HepG2 (cell line): ENCODE results near the gene C1QL2. TPM values are rescaled to one million over a fixed set of nuclear protein-coding genes. Genes with fewer than 3 reads are reported as not detected.

Experiments
- ATAC-seq: fragments of 200-7000 bp; cut with Tn5 transposase; 3 replicates; pipeline ENCODE4 v1.9.1; 2020; ENCODE audit warnings: mild to moderate bottlenecking, moderate library complexity
- BruUV-seq: library from RNA; stranded (reverse); fragments of 400-500 nt; replicated peaks from 2 replicates; lab custom pipeline; 2021; lab: Mats Ljungman, UMichigan
- CTCF ChIA-PET: fragments of 300-600 bp; formaldehyde crosslinking; extraction: SDS; loops from one replicate; lab custom pipeline; 2021; ENCODE audit warnings: low total read pairs, inconsistent platforms, low intra/inter-chr PET ratio; lab: Yijun Ruan, JAX
- POLR2A ChIA-PET: fragments of 350-600 bp; sonication (Branson Sonifier 250); formaldehyde crosslinking; loops from one replicate; lab custom pipeline; 2020; ENCODE audit warnings: antibody characterized with exemption, inconsistent platforms; lab: Yijun Ruan, JAX
- DNase-seq: peaks from one replicate; pipeline ENCODE4 v3.0.0-alpha.2; 2015; ENCODE audit warnings: low spot score
- FAIRE-seq: peaks from 3 replicates; lab custom pipeline; 2011; peaks lifted over from hg19 to GRCh38; lab: Jason Lieb, UNC
- H2AFZ ChIP-seq: one replicate; pipeline ENCODE4 v1.6.1; 2011; ENCODE audit warnings: low read length, inconsistent platforms
- H3K27ac ChIP-seq: fragments of 300-600 bp; 3 replicates; pipeline ENCODE4 v1.8.0; 2011; ENCODE audit warnings: mixed run types, mild to moderate bottlenecking, mixed read lengths, low read length, inconsistent platforms; ENCODE audit not compliant: insufficient read depth; ENCODE audit errors: extremely low read length
- H3K27me3 ChIP-seq, 2 experiments: fragments of 200-600 bp in 1 of 2; 2 replicates in 1 of 2; 3 replicates in 1 of 2; pipeline versions ENCODE4 v1.6.0 to v1.8.0; 2011; ENCODE audit warnings: low read length in 2 of 2, mild to moderate bottlenecking in 2 of 2, moderate library complexity in 2 of 2, inconsistent platforms in 1 of 2; ENCODE audit not compliant: insufficient read depth in 2 of 2, control insufficient read depth in 1 of 2
- H3K36me3 ChIP-seq, 2 experiments: fragments of 200-600 bp in 1 of 2; replicated peaks in 1 of 2; 2 replicates in 1 of 2; 3 replicates in 1 of 2; pipeline versions ENCODE4 v1.5.1 to v1.8.0; 2011; ENCODE audit warnings: low read length in 2 of 2, inconsistent platforms in 1 of 2; ENCODE audit not compliant: insufficient read depth in 2 of 2, control insufficient read depth in 1 of 2
- H3K4me1 ChIP-seq: 2 replicates; pipeline ENCODE4 v1.5.1; 2012; ENCODE audit warnings: low read length, inconsistent platforms; ENCODE audit not compliant: insufficient read depth
- H3K4me2 ChIP-seq: 2 replicates; pipeline ENCODE4 v1.6.0; 2011; ENCODE audit warnings: low read depth, low read length, inconsistent platforms
- H3K4me3 ChIP-seq, 3 experiments: fragments of 200-600 bp in 1 of 3; sonication (generic), shearing (Covaris generic) in 1 of 3; replicated peaks in 1 of 3; 2 replicates each; pipeline ENCODE4 v1.5.1; 2011 to 2016; ENCODE audit warnings: low read length in 3 of 3, inconsistent platforms in 2 of 3, low read depth in 2 of 3, mild to moderate bottlenecking in 2 of 3, control low read depth in 1 of 3, mixed read lengths in 1 of 3; ENCODE audit not compliant: insufficient read depth in 1 of 3
- H3K79me2 ChIP-seq: one replicate; pipeline ENCODE4 v1.6.1; 2011; ENCODE audit warnings: low read length, inconsistent platforms; ENCODE audit not compliant: insufficient read depth
- H3K9ac ChIP-seq: 2 replicates; pipeline ENCODE4 v1.6.0; 2011; ENCODE audit warnings: mild to moderate bottlenecking, low read depth, low read length, inconsistent platforms; ENCODE audit not compliant: insufficient read depth
- H3K9me3 ChIP-seq: 2 replicates; pipeline ENCODE4 v1.5.1; 2012; ENCODE audit warnings: mild to moderate bottlenecking, low read length
- H4K20me1 ChIP-seq: 2 replicates; pipeline ENCODE4 v1.6.0; 2011; ENCODE audit warnings: inconsistent platforms, mild to moderate bottlenecking, low read length, moderate library complexity; ENCODE audit not compliant: insufficient read depth
- ISX ChIP-seq: sonication (generic); formaldehyde crosslinking; conservative IDR thresholded peaks from 2 replicates; pipeline ENCODE4 v1.5.0; 2020; ENCODE audit warnings: missing genetic modification reagents
- JDP2 ChIP-seq: sonication (generic); formaldehyde crosslinking; IDR thresholded peaks from 2 replicates; pipeline ENCODE4 v1.8.1; 2022; ENCODE audit warnings: missing genetic modification reagents, borderline replicate concordance
- KDM3A ChIP-seq: IDR thresholded peaks from 2 replicates; pipeline ENCODE4 v1.6.1; 2018; ENCODE audit warnings: low read depth, missing compliant biosample characterization
- KDM6A ChIP-seq: IDR thresholded peaks from 2 replicates; pipeline ENCODE4 v1.6.1; 2016; ENCODE audit warnings: low read depth
- RORA ChIP-seq: sonication (generic); formaldehyde crosslinking; IDR thresholded peaks from 2 replicates; pipeline ENCODE4 v1.5.0; 2020; ENCODE audit warnings: mild to moderate bottlenecking, missing genetic modification reagents, moderate library complexity
- SNRNP70 ChIP-seq: fragments of 200-400 bp; formaldehyde crosslinking; IDR thresholded peaks from 2 replicates; pipeline ENCODE4 v1.6.1; 2017; ENCODE audit warnings: mild to moderate bottlenecking, low read depth, low read length, moderate library complexity
- TOE1 ChIP-seq: sonication (generic); formaldehyde crosslinking; IDR thresholded peaks from 2 replicates; pipeline ENCODE4 v1.4.0; 2020; ENCODE audit warnings: mild to moderate bottlenecking, missing genetic modification reagents
- ZNF234 ChIP-seq: sonication (generic); formaldehyde crosslinking; conservative IDR thresholded peaks from 2 replicates; pipeline ENCODE4 v1.5.1; 2020; ENCODE audit warnings: mild to moderate bottlenecking, missing genetic modification reagents
- ZNF33B ChIP-seq: sonication (generic); formaldehyde crosslinking; IDR thresholded peaks from 2 replicates; pipeline ENCODE4 v1.5.1; 2020; ENCODE audit warnings: mild to moderate bottlenecking, missing genetic modification reagents
- ZNF503 ChIP-seq: sonication (generic); formaldehyde crosslinking; IDR thresholded peaks from 2 replicates; pipeline ENCODE4 v1.4.0; 2020; ENCODE audit warnings: missing genetic modification reagents
- ZNF558 ChIP-seq: sonication (generic); formaldehyde crosslinking; IDR thresholded peaks from 2 replicates; pipeline ENCODE4 v1.9.0; 2022; ENCODE audit warnings: mild to moderate bottlenecking, missing genetic modification reagents, borderline replicate concordance
- ZNF616 ChIP-seq: sonication (generic); formaldehyde crosslinking; IDR thresholded peaks from 2 replicates; pipeline ENCODE4 v1.5.0; 2020; ENCODE audit warnings: low read depth, mild to moderate bottlenecking, missing genetic modification reagents
- ZNF75D ChIP-seq: sonication (generic); formaldehyde crosslinking; IDR thresholded peaks from 2 replicates; pipeline ENCODE4 v1.8.1; 2023; ENCODE audit warnings: missing genetic modification reagents, mild to moderate bottlenecking, borderline replicate concordance
- WGBS: methylation state at CpG from one replicate; pipeline ENCODE4 v1.1.6; 2017; ENCODE audit warnings: low lambda C conversion rate; 5-methylcytosine and 5-hydroxymethylcytosine counted together
- in situ Hi-C: cut with HindIII; loops from 2 replicates; pipeline ENCODE4 v1.10.0; 2017; ENCODE audit warnings: low pct_unique_long_range_greater_than_20kb; ENCODE audit not compliant: extremely low pct_ligation_motif_present
- intact Hi-C: fragments of 100-400 bp; cut with micrococcal nuclease; formaldehyde crosslinking; loops from one replicate; pipeline ENCODE4 v1.10.0; 2022; ENCODE audit not compliant: unreplicated experiment
- polyA plus RNA-seq, 8 experiments: library from polyadenylated mRNA; depleted of rRNA in 3 of 8; stranded (reverse) in 7 of 8; unstranded in 1 of 8; fragments of >200 nt; fragmentation: Illumina TruSeq in 4 of 8; extraction: Trizol in 4 of 8; gene quantifications; 2 replicates each; pipeline versions ENCODE4 v1.2.1 to v1.2.3, GENCODE V29; 2011 to 2016; ENCODE audit warnings: low read depth in 4 of 8, missing spikeins in 1 of 8, mixed read lengths in 1 of 8; ENCODE audit not compliant: insufficient read depth in 1 of 8
- total RNA-seq, 5 experiments: library from RNA; depleted of rRNA; stranded (reverse); fragments of >200 nt; fragmentation: Illumina TruSeq; extraction: Trizol; gene quantifications; 2 replicates each; pipeline ENCODE4 v1.2.3, GENCODE V29; 2016; ENCODE audit warnings: low read depth in 1 of 5
- TF ChIP-seq, protein P1 (sequence below), 2 experiments: sonication (generic) in 1 of 2; formaldehyde crosslinking in 1 of 2; IDR thresholded peaks; 2 replicates each; pipeline versions ENCODE4 v1.4.0 to v1.6.1; 2016 to 2020; ENCODE audit warnings: borderline replicate concordance in 1 of 2, low read depth in 1 of 2, mild to moderate bottlenecking in 1 of 2, missing genetic modification reagents in 1 of 2
- TF ChIP-seq, protein P2 (sequence below): sonication (generic); formaldehyde crosslinking; IDR thresholded peaks from 2 replicates; pipeline ENCODE4 v1.4.0; 2020; ENCODE audit warnings: missing genetic modification reagents

Gene C1QL2
- total and polyA plus RNA-seq, 2 of the 13 experiments (the other 11 are each of a cell fraction or from before 2014, with no cell fraction given) = not detected

DNA sequence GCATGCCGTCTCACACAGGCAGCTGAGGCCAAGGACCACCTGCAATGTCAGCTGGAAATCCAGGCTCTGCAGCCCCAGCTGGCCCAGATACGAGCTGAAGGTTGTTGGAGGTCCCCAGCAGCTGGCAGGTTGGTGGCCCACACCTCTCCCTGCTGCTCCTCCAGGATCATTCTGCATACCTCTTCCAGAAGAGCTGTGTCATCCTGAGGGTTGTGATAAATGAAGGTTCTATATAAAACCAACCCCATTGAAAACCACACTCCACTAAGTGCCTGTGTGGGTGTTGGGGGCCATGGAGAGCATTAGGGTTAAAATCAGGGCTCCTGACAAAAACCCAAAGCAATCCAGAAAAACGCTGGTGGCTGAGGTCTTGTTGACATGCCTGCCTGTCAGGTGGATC, 50.4 kb downstream of the C1QL2 start:
- BruUV-seq = no TSS peak
- POLR2A ChIA-PET = no interaction called here
- CTCF ChIA-PET = no interaction called here
- Histone ChIP-seq H3K4me1 (no peaks in the 10 kb centered on the region), H3K9me3 (no peaks in the 10 kb centered on the region), H2AFZ (no peak overlapping the region), H3K4me2 (no peak overlapping the region), H3K27me3 (peaks cover 0 to 9% of the 10 kb centered on the region in 2 experiments; a peak in 2 of 5 replicates), H3K9ac (no peak overlapping the region), H3K36me3 (no peaks in the 10 kb centered on the region), H4K20me1 (no peaks in the 10 kb centered on the region), H3K4me3 (no peak overlapping the region), H3K27ac (no peak overlapping the region)
- in situ Hi-C loops = no loop called here
- DNase-seq = no peak
- no peak for ATAC-seq
- intact Hi-C loops = no loop called here
- WGBS = 0% methylated on average over 3 of the region's 3 CpGs
- FAIRE-seq = no peak
- TF ChIP-seq ISX (CRISPR knock-in tag) = no peak
- TF ChIP-seq ZNF503 (CRISPR knock-in tag) = no peak
- TF ChIP-seq KDM6A (CRISPR knock-in tag) = no peak
- TF ChIP-seq SNRNP70 = no peak
- no peak for TF ChIP-seq ZNF234
- TF ChIP-seq ZNF558 (CRISPR knock-in tag) = no peak
- TF ChIP-seq, protein P1, sequence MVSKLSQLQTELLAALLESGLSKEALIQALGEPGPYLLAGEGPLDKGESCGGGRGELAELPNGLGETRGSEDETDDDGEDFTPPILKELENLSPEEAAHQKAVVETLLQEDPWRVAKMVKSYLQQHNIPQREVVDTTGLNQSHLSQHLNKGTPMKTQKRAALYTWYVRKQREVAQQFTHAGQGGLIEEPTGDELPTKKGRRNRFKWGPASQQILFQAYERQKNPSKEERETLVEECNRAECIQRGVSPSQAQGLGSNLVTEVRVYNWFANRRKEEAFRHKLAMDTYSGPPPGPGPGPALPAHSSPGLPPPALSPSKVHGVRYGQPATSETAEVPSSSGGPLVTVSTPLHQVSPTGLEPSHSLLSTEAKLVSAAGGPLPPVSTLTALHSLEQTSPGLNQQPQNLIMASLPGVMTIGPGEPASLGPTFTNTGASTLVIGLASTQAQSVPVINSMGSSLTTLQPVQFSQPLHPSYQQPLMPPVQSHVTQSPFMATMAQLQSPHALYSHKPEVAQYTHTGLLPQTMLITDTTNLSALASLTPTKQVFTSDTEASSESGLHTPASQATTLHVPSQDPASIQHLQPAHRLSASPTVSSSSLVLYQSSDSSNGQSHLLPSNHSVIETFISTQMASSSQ (IDR thresholded peaks at IDR 0.05; ENCODE audit: low read depth) = no peak
- TF ChIP-seq, protein P1 (CRISPR knock-in tag; IDR thresholded peaks at IDR 0.05; ENCODE audit: borderline replicate concordance) = no peak
- TF ChIP-seq TOE1 (CRISPR knock-in tag) = no peak
- no peak for TF ChIP-seq ZNF616
- TF ChIP-seq, protein P2, sequence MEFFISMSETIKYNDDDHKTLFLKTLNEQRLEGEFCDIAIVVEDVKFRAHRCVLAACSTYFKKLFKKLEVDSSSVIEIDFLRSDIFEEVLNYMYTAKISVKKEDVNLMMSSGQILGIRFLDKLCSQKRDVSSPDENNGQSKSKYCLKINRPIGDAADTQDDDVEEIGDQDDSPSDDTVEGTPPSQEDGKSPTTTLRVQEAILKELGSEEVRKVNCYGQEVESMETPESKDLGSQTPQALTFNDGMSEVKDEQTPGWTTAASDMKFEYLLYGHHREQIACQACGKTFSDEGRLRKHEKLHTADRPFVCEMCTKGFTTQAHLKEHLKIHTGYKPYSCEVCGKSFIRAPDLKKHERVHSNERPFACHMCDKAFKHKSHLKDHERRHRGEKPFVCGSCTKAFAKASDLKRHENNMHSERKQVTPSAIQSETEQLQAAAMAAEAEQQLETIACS (CRISPR knock-in tag) = no peak
- no peak for TF ChIP-seq KDM3A (CRISPR knock-in tag)
- TF ChIP-seq JDP2 (CRISPR knock-in tag) = no peak
- TF ChIP-seq ZNF75D (CRISPR knock-in tag) = no peak
- no peak for TF ChIP-seq ZNF33B
- no peak for TF ChIP-seq RORA (CRISPR knock-in tag)
- TF ChIP-seq, all 625 proteins: peak for 0
- H3K79me2 ChIP-seq = no peaks in the 10 kb centered on the region
